HG02571 (cell line): ENCODE measurements around the gene UBE3D.
"Not testable (repeated sequence)": the region's sequence is repeated elsewhere in the genome, so short reads cannot be mapped to it uniquely, and the experiment has no call there.

Experiments
- ATAC-seq: cut with Tn5 transposase; IDR thresholded peaks from one replicate; pipeline ENCODE4 v1.9.1; 2021; ENCODE audit warnings: mild to moderate bottlenecking, moderate library complexity; ENCODE audit not compliant: unreplicated experiment

Gene UBE3D

DNA sequence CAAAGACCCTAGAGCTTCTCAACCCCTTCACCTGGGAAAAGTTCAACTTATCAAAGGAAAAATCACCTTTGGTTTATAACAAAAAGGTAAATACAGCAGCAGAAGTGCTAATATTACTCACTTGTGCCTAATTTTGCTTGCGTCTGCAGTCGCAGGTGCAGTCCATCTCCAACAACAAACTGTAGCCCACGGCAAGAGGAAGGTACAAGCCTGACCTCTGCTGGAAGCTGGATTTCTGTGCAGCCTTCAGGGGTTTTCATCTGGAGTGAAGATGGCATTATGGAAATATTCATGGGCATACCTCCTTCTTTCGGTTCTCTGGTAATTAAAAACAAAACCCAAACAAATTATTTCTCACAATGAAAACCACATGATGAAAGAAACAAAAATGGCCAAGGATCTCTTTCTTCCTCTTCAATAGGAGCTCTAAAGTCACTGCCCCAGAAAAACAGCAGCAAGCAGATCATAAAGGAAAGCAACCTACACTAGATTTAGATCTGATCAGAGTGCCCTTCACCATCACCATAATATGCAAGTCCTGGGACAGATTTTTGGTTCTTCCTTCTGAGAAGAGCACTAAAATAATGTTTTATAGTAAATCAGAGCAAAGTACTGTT, 7.8 kb downstream of the UBE3D start:
- ATAC-seq = peak; percentile 87

DNA sequence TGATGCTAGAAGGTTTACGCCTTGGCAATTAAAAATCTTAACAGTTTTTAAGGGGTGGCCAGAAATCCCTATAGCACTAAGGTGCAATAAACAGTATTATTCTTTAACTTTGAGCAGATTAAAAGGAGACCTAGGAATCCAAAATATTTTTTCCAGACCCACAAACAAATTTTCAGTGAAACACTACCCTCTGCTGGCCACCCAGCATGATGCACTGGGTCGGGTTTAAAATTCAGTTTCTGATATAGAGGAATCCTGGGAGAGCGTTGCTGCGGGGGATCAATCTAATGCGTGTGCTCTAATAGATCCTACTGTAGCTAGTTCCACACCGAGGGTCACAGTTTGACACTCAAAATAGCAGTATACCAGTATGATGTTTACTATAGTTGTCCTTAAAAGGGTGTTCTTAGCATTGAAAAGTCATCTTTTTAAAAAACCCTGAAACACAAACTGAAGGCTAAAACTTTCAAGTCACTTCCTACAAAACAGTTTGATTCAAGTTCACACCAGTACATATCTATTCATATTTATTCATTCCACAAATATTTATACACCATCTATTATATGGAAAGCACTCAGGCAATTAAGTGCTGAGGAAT, 10.2 kb downstream of the UBE3D start:
- no peak for ATAC-seq

DNA sequence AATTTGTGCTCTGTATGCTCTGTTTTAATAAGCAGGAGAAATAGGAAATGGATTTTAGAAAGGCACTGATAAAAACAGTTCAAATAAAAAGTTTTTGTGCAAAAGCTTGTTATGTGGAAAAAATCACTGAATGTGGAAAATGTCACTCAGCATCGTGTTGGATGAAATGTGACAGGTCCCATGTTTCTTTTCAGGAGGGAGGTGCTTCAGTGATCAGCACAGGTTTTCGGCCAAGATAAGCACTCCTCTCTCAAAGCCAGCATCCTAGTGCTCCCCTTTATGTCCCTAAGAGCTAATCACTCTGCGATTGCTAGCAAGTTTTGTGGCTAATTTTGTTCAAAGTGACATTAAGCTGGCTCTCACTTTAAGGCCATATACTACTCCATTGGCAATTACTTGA, 12.0 kb downstream of the UBE3D start:
- ATAC-seq = no peak

DNA sequence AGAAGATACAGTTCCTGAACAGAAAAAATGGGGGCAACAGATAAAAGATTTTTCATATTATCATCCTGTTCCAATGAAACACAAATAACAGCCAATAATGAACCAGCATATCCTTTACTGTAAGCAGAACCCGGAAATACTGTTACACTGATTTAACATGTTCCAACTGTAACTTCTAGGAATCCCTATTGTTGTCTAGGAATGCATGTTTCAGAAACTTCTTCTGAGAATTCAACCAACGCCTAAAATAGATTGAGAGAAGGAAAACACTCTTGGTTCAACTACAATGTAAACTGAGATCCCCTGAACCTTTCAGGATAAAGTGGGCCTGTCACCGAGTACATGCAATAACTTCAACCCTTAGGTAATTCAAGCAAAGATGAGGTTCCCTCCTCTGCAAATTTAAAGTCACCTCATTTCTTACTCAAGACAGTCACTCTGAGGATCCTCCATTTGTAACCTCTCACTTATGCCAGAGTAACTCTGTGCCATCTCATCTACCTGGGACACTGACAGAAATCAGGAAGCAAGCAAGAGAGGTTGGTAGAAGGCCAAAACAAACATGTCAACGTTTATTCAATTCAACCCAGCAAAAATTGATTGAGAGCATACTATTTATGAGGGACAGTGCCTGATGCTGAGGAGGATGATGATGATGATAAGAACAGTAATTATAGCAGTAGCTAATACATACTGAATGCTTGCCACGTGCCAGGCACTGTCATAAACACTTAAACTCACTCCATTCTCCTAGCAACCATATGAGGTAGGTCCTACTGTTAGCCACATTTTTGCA, 14.1 kb downstream of the UBE3D start:
- ATAC-seq = no peak

DNA sequence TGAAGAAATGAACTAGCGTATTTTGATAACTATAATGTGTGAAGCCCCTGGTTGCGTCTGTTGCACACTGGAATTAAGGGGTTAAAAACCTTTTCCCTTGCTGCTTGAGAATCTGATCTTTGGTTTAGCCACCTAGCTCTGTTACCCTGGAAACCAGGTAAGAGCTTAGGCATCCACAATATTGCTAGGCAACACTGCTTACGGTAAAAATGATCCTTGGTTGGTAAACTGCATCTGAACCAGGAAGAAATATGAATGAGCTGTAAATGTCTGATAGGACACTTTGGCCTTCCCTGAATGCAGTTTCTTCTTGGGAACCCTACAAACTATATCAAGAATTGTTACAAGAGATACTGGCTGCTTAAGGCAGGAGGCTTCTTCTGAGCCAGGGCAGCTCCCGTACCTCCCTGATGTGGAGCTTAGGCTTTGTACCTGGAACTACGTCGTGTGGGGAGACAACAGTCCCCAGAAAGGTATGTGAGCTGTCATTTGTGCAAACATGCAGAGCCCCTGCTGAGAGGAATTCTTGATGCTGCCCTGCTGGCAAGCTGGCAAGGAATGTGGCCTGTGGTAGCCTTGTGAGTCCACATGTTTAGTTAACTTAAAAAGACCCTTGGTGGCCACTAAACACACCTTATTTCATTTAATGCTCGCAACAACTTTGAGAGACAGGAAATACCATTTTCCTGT, 18.4 kb downstream of the UBE3D start:
- no peak for ATAC-seq

DNA sequence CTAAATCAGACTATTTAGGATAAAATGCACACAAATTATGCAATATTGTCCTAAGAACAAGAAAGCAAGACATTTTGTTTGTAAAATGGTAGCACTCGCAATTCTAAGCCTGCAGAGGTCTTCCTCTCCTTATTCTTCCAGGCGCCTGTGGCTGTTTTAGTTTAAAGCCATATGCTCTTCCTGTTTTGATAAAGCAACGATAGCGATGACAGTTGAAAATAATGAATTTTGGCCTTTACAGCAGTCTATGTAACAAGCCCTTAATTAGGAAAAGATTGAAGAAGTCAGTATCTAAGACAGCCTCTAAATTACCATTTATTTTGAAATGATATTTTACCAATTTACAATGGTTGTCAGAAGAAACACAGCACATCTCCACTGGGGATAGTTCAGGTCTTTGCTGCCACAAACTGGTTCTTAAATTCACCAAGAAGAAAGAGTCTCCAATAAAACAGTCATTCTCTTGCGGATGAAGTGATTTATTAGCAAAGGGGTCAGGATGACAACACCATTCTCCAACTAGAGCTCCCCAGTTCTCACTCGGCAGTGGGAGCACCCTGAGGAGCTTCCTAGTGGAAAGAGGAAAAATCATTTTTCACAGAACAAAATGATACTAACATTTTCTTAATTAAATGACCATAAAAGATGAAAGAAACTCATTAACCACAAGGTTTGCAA, 21.4 kb downstream of the UBE3D start:
- ATAC-seq = no peak

DNA sequence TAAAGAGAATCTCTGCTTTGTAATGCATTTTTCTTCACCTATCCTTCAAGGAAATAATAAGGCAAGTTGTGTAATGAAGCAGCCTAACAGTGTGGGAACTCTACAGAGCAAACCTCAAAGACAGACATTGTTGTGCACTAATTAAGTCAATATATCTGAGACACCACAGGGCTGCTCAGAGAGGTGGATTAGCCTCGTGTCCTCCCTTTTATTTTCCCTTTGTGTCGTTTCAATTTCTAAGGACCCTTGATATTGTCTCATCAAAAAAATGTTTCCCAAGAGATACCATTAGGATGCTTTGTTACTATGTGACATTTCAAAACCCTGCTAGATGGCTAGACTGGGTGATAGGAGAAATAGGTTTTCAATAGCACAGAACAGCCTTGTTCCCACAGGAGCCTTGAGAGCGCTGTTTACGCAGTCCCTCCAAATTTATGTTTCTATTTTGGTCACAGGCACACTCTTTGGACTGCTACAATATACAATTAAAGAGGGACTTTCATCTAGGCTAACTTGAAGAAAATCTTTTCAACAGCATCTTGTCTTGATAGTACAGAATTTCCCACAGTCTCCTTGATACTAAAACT, 23.1 kb downstream of the UBE3D start:
- no peak for ATAC-seq

DNA sequence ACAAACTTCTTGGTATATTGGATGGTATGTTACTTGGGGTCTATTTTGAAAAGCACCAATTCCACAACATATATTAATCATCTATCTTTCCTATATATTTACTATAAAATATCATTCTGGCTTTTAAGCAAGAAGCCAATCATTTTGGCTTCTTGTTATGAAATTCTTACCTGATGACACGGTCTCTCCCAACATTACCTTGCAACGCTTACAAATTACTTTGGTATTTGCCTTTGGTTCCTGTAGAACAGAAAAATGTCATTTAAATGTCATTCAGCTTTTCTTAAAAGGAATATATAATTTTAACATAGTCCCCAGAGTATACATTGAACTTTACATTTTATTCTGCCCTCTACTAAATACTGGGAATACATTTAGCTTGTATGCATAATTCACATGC, 27.4 kb downstream of the UBE3D start:
- ATAC-seq = no peak

DNA sequence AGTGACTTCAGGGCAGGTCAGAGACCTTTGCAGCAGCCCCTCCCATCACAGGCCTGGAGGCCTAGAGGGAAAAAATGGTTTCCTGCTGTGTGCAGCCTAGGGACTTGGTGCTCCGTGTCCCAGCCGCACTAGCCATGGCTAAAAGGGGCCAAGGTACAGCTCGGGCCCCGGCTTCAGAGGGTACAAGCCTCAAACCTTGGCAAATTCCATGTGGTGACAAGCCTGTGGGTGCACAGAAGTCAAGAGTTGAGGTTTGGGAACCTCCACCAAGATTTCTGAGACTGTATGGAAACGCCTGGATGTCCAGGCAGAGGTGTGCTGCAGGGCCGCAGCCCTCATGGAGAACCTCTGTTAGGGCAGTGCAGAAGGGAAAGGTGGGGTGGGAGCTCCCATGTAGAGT, 34.0 kb downstream of the UBE3D start:
- ATAC-seq = no peak

DNA sequence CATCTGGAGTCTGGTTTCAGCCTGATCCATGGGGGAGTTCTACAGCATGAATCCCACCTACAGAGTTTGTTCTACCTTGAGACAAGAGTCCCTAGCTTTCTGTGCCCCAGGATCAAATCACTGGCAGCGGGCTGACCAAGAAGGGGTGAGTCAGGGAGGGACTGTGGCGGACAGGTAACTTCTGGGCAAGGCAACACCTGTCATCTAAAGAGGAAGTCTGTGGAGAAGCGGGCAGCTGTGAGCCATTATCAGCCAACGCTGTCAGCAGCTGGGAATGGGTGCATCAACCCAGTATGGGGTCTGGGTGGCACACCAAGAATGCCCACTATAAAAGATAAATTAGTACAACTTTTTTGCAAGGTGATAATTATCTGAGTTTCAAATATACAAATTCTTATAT, 45.9 kb downstream of the UBE3D start:
- ATAC-seq = no peak

DNA sequence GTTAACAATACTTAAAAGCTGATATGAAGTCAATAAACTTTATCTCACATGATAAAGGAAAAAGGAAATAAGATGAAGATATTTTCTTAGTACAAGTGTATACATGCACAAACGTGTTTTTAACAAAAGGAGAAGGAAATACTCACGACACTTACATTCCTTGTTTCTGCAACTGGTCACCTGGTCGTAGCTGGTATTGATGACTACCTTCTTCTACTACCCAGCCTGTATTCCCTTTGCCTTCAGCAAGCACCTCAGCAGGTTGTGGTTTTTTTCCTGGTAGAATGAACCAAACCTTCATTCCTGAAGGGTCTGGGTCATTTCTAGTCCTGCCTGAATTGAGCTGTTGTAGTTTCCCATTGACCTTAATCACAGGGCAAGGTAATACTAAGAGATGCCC, 54.5 kb downstream of the UBE3D start:
- ATAC-seq = not testable (repeated sequence)

DNA sequence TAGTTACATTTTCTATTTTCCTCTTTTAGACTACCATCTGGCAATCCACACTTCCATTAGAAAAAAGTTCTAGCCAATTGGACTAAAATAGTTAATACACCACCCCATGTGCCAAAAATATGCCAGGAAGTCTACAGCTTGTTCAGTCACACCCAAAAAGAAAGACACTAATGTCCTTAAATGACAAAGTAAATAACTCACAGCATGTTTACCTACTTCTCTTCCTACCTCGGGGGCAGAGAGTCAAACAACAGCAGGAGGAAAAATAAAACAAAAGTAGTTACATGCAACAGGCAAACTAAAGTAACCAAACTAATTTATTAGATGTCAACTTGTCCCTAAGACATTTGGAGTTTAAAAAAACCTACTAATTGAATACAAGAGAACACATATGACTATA, 57.0 kb downstream of the UBE3D start:
- no peak for ATAC-seq

DNA sequence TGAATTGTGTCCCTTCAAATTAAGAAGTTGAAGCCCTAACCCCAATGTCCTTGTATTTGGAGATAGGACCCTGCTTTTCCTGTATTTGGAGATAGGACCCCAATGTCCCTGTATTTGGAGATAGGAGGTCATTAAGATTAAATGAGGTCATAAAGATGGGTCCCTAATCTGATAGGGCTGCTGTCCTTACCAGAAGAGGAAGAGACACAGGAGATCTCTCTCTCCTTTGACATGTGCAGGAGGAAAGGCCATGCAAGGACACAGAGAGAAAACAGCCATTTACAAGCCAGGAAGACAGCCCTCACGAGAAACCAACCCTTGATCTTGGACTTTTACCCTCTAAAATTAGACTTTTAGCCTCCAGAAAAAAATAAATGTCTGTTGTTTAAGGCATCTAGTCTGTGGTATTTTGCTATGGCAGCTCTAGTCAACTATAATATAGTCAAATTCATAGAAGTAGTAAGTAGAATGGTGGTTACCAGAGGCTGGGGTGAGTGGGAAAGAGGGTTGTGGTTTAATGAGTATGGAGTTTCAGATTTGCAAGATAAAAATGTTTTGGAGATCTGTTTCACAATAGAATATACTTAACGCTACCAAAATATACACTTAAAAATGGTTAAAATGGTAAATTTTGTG, 59.3 kb downstream of the UBE3D start:
- no peak for ATAC-seq

DNA sequence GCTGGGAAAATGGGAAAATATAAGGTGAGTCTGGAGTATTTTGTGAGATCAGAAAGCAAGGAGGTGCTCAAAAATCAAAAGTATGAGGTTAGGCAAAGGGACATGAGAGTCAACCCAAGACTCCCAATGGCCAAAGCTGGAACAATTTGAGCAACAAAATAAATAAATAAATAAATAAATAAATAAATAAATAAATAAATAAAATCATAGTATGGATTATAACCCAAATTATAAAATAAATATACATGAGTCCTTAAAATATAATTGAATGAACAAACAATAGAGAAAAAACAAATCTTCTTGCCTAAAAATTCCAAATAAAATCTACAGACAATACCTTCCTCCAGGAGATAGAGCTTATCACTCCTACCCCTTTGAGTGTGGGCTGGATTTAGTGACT, 69.5 kb downstream of the UBE3D start:
- ATAC-seq = no peak

DNA sequence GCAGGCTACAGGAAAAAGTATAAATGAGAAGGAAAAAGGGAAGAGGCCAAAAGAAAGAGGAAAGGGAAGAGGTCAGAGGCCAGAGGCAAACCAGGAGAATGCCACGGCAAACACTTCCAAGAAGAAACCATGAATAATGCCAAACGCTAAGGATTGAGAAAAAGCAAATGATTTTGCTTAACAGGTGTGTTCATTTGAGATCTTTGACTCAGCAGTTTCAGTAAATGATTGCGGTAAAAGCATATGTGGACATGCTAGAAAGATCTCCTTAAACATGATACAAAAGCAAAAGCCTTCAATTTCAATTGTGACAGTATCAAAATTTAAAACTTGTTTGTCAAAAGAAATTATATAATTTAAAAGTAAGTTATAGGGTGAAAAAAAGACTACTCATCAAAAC, 70.6 kb downstream of the UBE3D start:
- no peak for ATAC-seq

DNA sequence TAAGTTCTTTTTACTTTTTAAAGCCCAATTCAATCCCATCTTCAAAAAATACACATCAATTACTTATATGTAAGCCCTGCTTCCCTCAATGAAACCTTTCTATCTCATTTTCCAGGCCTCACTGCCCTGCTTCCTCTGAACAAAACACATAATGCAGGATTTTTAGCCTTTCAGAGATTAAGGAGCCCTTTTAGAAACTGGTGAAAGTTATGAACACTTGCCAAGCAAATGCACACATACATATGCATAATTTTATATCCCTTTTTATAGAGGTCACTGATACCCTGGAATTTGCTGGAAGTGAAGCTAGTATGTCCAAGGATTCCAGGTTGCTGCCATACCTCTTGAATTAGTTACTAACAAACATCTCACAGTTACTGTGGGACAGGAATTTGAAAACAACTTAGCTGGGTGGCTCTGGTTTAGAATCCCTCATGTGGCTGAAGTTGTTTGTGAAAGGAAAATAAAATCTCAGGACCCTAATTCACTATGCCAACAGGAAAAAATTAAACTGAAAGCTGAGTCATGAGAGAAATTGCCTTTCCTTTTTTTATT, 75.8 kb downstream of the UBE3D start:
- no peak for ATAC-seq

DNA sequence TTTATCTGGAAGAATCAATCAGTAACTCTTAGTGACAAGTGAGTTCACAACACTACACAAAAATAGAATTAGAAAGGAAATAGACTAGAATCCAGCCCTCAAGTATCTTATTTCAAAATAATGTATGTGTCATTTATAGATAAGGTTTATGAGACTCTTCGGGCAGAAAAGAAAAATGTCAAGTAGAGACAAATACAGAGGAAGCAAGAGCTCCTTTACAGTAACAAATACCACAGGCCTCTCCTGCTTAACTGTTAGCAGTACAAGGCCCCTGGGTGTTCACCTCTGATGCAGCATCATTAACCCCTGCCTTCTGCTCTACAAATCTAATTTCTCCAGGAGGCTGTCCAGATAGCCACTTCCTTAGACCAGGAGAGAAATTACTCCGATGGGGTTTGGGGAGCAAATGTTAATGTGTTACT, 76.7 kb downstream of the UBE3D start:
- ATAC-seq = no peak

DNA sequence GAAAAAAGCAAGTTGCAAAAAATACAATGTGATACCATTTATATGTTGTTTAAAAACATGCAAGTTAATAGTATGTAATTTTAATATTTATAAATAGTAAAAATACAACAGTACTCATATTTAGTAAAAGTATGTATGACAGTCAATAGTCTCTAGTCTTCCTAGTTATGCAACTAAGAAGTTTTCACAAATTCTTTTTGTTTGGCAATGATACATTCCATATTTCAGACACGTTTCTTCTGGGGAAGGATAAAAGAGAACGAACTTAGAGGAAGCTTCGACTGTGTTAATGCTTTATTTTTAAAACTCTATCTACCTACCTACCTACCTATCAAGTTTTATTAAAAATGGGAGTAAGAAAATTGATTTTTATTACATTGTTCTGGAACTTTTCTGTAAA, 77.7 kb downstream of the UBE3D start:
- ATAC-seq = no peak

DNA sequence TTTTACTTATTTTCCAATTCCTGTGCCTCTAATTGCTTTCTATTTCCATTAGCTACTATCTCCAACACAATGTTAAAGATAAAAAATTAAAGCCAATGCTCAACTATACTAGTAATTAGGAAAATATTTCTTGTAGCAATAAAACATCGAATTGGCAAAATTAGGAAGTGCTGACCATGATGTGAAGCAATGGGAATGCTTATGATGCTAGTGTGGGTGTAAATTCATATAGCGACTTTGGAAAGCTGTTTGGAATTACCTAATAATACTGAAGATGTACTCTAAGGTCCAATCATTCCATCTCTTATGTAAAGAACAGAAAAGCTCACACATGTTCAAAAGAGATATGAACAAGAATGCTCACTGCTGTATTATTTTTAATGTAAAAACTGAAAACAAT, 78.2 kb downstream of the UBE3D start:
- ATAC-seq = no peak

DNA sequence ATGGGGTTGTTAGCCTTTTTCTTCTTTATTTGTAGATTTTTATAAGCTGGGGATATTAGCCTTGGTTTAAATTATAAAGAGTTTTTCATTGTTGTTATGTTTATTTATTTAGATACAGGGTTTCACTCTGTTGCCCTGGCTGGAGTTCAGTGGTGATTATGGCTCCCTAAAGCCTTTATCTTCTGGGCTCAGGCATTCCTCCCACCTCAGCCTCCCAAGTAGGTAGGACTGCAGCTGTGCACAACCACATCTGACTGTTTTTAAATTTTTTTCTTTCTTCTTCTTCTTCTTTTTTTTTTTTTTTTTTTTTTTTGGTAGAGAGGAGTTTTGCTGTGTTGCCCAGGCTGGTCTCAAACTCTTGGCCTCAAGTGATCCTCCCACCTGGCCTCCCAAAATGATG, 80.9 kb downstream of the UBE3D start:
- no peak for ATAC-seq
